Esophagus muscularis mucosa (tissue), 3 donors: ENCODE data around the gene TAT.

Experiments used
- CTCF ChIP-seq, 3 experiments: fragments of 200-600 bp in 2 of 3; fragments of 450-650 bp in 1 of 3; sonication (generic) in 2 of 3; IDR thresholded peaks; one replicate each; pipeline ENCODE4 v1.5.1; 2017 to 2019; ENCODE audit warnings: antibody characterized with exemption in 3 of 3, mild to moderate bottlenecking in 2 of 3, moderate library complexity in 1 of 3
- POLR2A ChIP-seq: fragments of 450-650 bp; IDR thresholded peaks from one replicate; pipeline ENCODE4 v1.6.1; 2017; ENCODE audit warnings: antibody characterized with exemption, moderate library complexity, mild to moderate bottlenecking, low read depth
- POLR2AphosphoS5 ChIP-seq, 2 donors: sonication (generic); formaldehyde crosslinking; IDR thresholded peaks; one replicate each; pipeline ENCODE4 v1.6.1; 2017; ENCODE audit warnings: antibody characterized with exemption in 2 of 2

- no peak for TF ChIP-seq CTCF (IDR thresholded peaks at IDR 0.05)
- TF ChIP-seq POLR2AphosphoS5 (IDR thresholded peaks at IDR 0.05): no peak
- no peak for TF ChIP-seq POLR2A
Observed at GRCh38 chr16:71565812-71566700, 10.8 kb downstream of the TAT start.
